Hepatic stellate cell (primary cell): ENCODE measurements around the gene CMC4.

Experiments
- DNase-seq: peaks from one replicate; pipeline ENCODE4 v3.0.0; 2011; ENCODE audit warnings: low spot score

The CMC4 gene

GRCh38 chrX:155070975-155071693 is at the start of gene CMC4, which contains the start of the genes BRCC3 and MTCP1:
Gene CMC4 (minus strand): TSS chrX:155071136. CDS start chrX:155064023, 7,113 bp downstream.
Gene BRCC3 (plus strand): TSS chrX:155071508. CDS start chrX:155071528, 20 bp downstream.
Gene MTCP1 (minus strand): TSS chrX:155071136. CDS start chrX:155066010, 5,126 bp downstream.
- DNase-seq = peak; percentile 70

- no peak for DNase-seq
Measured at GRCh38 chrX:155115174-155115819, 44.4 kb upstream of the CMC4 start.

GRCh38 chrX:155113097-155113496 is 42.2 kb upstream of the CMC4 start:
- no peak for DNase-seq

GRCh38 chrX:155112171-155112570 is 41.2 kb upstream of the CMC4 start:
- no peak for DNase-seq

- no peak for DNase-seq
Measured at GRCh38 chrX:155108427-155108826, 37.5 kb upstream of the CMC4 start.

- no peak for DNase-seq
Measured at GRCh38 chrX:155105919-155106318, 35.0 kb upstream of the CMC4 start.

GRCh38 chrX:155094468-155095061 is 23.6 kb upstream of the CMC4 start:
- DNase-seq = no peak

GRCh38 chrX:155086961-155087735 is 16.2 kb upstream of the CMC4 start:
- DNase-seq = no peak

GRCh38 chrX:155086202-155086840 is 15.4 kb upstream of the CMC4 start:
- peak; percentile 16 for DNase-seq

- peak; percentile 10 for DNase-seq
Measured at GRCh38 chrX:155071694-155072280, 851 bp upstream of the CMC4 start.

GRCh38 chrX:155070663-155070974 is 317 bp downstream of the CMC4 start:
- no peak for DNase-seq

- DNase-seq = no peak
Measured at GRCh38 chrX:155070038-155070437, 898 bp downstream of the CMC4 start.

- DNase-seq = no peak
Measured at GRCh38 chrX:155069414-155069813, 1.5 kb downstream of the CMC4 start.

GRCh38 chrX:155068165-155068564 is 2.8 kb downstream of the CMC4 start:
- peak; percentile 46 for DNase-seq

- DNase-seq = no peak
Measured at GRCh38 chrX:155065035-155065734, 5.8 kb downstream of the CMC4 start.

GRCh38 chrX:155061760-155062159 is 9.2 kb downstream of the CMC4 start:
- no peak for DNase-seq

GRCh38 chrX:155056877-155057792 is 13.8 kb downstream of the CMC4 start:
- peak; percentile 52 for DNase-seq

GRCh38 chrX:155056471-155056870 is 14.5 kb downstream of the CMC4 start:
- DNase-seq = no peak

GRCh38 chrX:155055494-155055893 is 15.4 kb downstream of the CMC4 start:
- no peak for DNase-seq

GRCh38 chrX:155054255-155054654 is 16.7 kb downstream of the CMC4 start:
- no peak for DNase-seq
